ENCODE results near the gene UCHL1.

The UCHL1 gene

GRCh38 chr4:41282366-41282765, 25.6 kb downstream of the UCHL1 start:
- no peak overlapping the region for H3K27ac ChIP-seq
- POLR2A ChIA-PET (ENCODE audit: low non-redundant PET) = no interaction called here
- DNase-seq (ENCODE audit: low spot score) = no peak
- CTCF ChIA-PET = interaction anchor here (0.5 to 1.3 kb wide), 4 partner anchors 276 to 606 kb away, joined by 3 to 5 read pairs (median 3); no protein-coding TSS in a partner anchor
- TF ChIP-seq CTCF (conservative IDR thresholded peaks at IDR 0.05; ENCODE audit: low read depth) = no peak

GRCh38 chr4:41285202-41285863, 28.6 kb downstream of the UCHL1 start:
- no peak for TF ChIP-seq CTCF (conservative IDR thresholded peaks at IDR 0.05; ENCODE audit: low read depth)
- ChIA-PET POLR2A (ENCODE audit: low non-redundant PET) (no interaction called here), CTCF (interaction anchor here (1.0 kb wide), 1 partner anchor 376 kb away, joined by 7 read pairs; no protein-coding TSS in a partner anchor)

GRCh38 chr4:41285864-41286235, 29.1 kb downstream of the UCHL1 start:
- no peak for DNase-seq (ENCODE audit: low spot score)
- CTCF ChIA-PET = interaction anchor here (1.0 kb wide), 1 partner anchor 376 kb away, joined by 7 read pairs; no protein-coding TSS in a partner anchor
- TF ChIP-seq CTCF (conservative IDR thresholded peaks at IDR 0.05; ENCODE audit: low read depth) = no peak
- POLR2A ChIA-PET (ENCODE audit: low non-redundant PET) = no interaction called here
- H3K27ac ChIP-seq = no peak overlapping the region

More at GRCh38 chr4:41285202-41285863, 28.6 kb downstream of the UCHL1 start:
- no peak for DNase-seq (ENCODE audit: low spot score)
- H3K27ac ChIP-seq = no peak overlapping the region

GRCh38 chr4:41287005-41287404, 30.3 kb downstream of the UCHL1 start:
- no peak for TF ChIP-seq CTCF (conservative IDR thresholded peaks at IDR 0.05; ENCODE audit: low read depth)
- DNase-seq (ENCODE audit: low spot score) = no peak
- ChIA-PET POLR2A (ENCODE audit: low non-redundant PET) (no interaction called here), CTCF (interaction anchor here (0.6 kb wide), 1 partner anchor 375 kb away, joined by 5 read pairs; no protein-coding TSS in a partner anchor)
- H3K27ac ChIP-seq = no peak overlapping the region

GRCh38 chr4:41287852-41288251, 31.1 kb downstream of the UCHL1 start:
- POLR2A ChIA-PET (ENCODE audit: low non-redundant PET) = no interaction called here

GRCh38 chr4:41288254-41288653, 31.5 kb downstream of the UCHL1 start:
- TF ChIP-seq CTCF (conservative IDR thresholded peaks at IDR 0.05; ENCODE audit: low read depth) = no peak
- no peak overlapping the region for H3K27ac ChIP-seq
- CTCF ChIA-PET = interaction anchor here (0.6 kb wide), 1 partner anchor 369 kb away, joined by 3 read pairs; no protein-coding TSS in a partner anchor
- DNase-seq (ENCODE audit: low spot score) = no peak
- POLR2A ChIA-PET (ENCODE audit: low non-redundant PET) = no interaction called here

More at GRCh38 chr4:41287852-41288251, 31.1 kb downstream of the UCHL1 start:
- H3K27ac ChIP-seq = no peak overlapping the region
- CTCF ChIA-PET = interaction anchor here (0.6 kb wide), 1 partner anchor 370 kb away, joined by 3 read pairs; no protein-coding TSS in a partner anchor
- TF ChIP-seq CTCF (conservative IDR thresholded peaks at IDR 0.05; ENCODE audit: low read depth) = no peak
- no peak for DNase-seq (ENCODE audit: low spot score)

Data from RWPE1 (cell line).